OCI-LY7 (cell line): ENCODE measurements around the gene RASL12.

Experiments
- EZH2phosphoT487 ChIP-seq: fragments of 200-600 bp; sonication (generic); IDR thresholded peaks from 2 replicates; pipeline ENCODE4 v1.6.1; 2018; ENCODE audit warnings: low read depth, borderline replicate concordance, mild to moderate bottlenecking, mixed run types, antibody characterized with exemption, low read length, moderate library complexity, mixed read lengths
- TF ChIP-seq, protein P1 (sequence below): fragments of 200-600 bp; sonication (generic); conservative IDR thresholded peaks from 2 replicates; pipeline ENCODE4 v1.5.1; 2014; ENCODE audit warnings: mild to moderate bottlenecking, antibody characterized with exemption, low read length, moderate library complexity, mixed read lengths

GRCh38 chr15:65066001-65066634, 1.7 kb downstream of the RASL12 start:
- TF ChIP-seq, protein P1, sequence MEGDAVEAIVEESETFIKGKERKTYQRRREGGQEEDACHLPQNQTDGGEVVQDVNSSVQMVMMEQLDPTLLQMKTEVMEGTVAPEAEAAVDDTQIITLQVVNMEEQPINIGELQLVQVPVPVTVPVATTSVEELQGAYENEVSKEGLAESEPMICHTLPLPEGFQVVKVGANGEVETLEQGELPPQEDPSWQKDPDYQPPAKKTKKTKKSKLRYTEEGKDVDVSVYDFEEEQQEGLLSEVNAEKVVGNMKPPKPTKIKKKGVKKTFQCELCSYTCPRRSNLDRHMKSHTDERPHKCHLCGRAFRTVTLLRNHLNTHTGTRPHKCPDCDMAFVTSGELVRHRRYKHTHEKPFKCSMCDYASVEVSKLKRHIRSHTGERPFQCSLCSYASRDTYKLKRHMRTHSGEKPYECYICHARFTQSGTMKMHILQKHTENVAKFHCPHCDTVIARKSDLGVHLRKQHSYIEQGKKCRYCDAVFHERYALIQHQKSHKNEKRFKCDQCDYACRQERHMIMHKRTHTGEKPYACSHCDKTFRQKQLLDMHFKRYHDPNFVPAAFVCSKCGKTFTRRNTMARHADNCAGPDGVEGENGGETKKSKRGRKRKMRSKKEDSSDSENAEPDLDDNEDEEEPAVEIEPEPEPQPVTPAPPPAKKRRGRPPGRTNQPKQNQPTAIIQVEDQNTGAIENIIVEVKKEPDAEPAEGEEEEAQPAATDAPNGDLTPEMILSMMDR: no peak
- TF ChIP-seq EZH2phosphoT487: no peak
